Small intestine (tissue), 16 donors: ENCODE results near the gene ZNF549. TPM values are rescaled to one million over a fixed set of nuclear protein-coding genes. Genes with fewer than 3 reads are reported as not detected.
"Not testable (repeated sequence)": the region's sequence is repeated elsewhere in the genome, so short reads cannot be mapped to it uniquely, and the experiment has no call there.

Source experiments
- DNase-seq, 2 donors: peaks; one replicate each; pipeline versions ENCODE4 v3.0.0 to v3.0.0-alpha.2; 2013
- FAIRE-seq: peaks from 2 replicates; lab custom pipeline; 2012; peaks lifted over from hg19 to GRCh38; lab: Jason Lieb, UNC
- H3K27ac ChIP-seq, 3 donors: one replicate each; pipeline ENCODE4 v1.5.1; 2013; ENCODE audit warnings: low read length in 2 of 3, mild to moderate bottlenecking in 2 of 3, control low read depth in 1 of 3, inconsistent platforms in 1 of 3, low read depth in 1 of 3, moderate library complexity in 1 of 3
- H3K27me3 ChIP-seq, 3 donors: one replicate each; pipeline ENCODE4 v1.6.1; 2013; ENCODE audit warnings: low read length in 3 of 3, inconsistent platforms in 1 of 3; ENCODE audit not compliant: control insufficient read depth in 3 of 3, insufficient read depth in 3 of 3
- H3K36me3 ChIP-seq, 3 donors: one replicate each; pipeline ENCODE4 v1.6.1; 2013; ENCODE audit warnings: low read length in 3 of 3, inconsistent platforms in 1 of 3, low read depth in 1 of 3, mild to moderate bottlenecking in 1 of 3, moderate library complexity in 1 of 3; ENCODE audit not compliant: control insufficient read depth in 3 of 3, insufficient read depth in 2 of 3
- H3K4me1 ChIP-seq, 3 donors: one replicate each; pipeline ENCODE4 v1.6.1; 2013; ENCODE audit warnings: low read length in 2 of 3, inconsistent platforms in 1 of 3, low read depth in 1 of 3, mild to moderate bottlenecking in 1 of 3, moderate library complexity in 1 of 3; ENCODE audit not compliant: control insufficient read depth in 3 of 3, insufficient read depth in 2 of 3
- H3K4me3 ChIP-seq, 3 donors: one replicate each; pipeline ENCODE4 v1.5.1; 2013; ENCODE audit warnings: low read length in 3 of 3, control low read depth in 1 of 3, inconsistent platforms in 1 of 3, low read depth in 1 of 3, mild to moderate bottlenecking in 1 of 3, moderate library complexity in 1 of 3
- H3K9me3 ChIP-seq, 2 donors: one replicate each; pipeline ENCODE4 v1.6.1; 2013; ENCODE audit warnings: low read depth in 1 of 2, low read length in 1 of 2; ENCODE audit not compliant: control insufficient read depth in 2 of 2, insufficient read depth in 1 of 2
- WGBS, 3 donors: extraction: QIAGEN DNeasy Blood & Tissue Kit; methylation state at CpG; one replicate each; pipeline ENCODE4 v1.1.7; 2013; 5-methylcytosine and 5-hydroxymethylcytosine counted together
- long read RNA-seq, 10 donors: transcript quantifications; one replicate each; lab custom pipeline, GENCODE V29; 2026
- polyA plus RNA-seq, 4 donors: library from polyadenylated mRNA; stranded (reverse) in 3 of 4; unstranded in 1 of 4; fragments of 200-250 nt in 3 of 4; fragments of 120-200 nt in 1 of 4; gene quantifications; one replicate each; pipeline versions ENCODE4 v1.2.1 to v1.2.3, GENCODE V29; 2013
- donor health status: healthy with polysubstance abuse.
- donor health status: control.
- donor health status: control.
- donor health status: Bipolar disorder and iron deficiency.
- donor health status: healthy.

ZNF549 gene
- polyA plus RNA-seq, result 10 to 100 TPM in 1 of 4 donors, 1 to 10 TPM in 2, under 1 TPM in 1; 0.89 to 11.5 (median 1.7) TPM
- long read RNA-seq, donor 1, full-length matches to known transcripts, result 4 of 23 reads
- long read RNA-seq, donor 1, partial matches to known transcripts, result 14 of 23 reads
- long read RNA-seq, donor 1, other reads (novel, unspliced or antisense), result 5 of 23 reads
- long read RNA-seq, donor 2, full-length matches to known transcripts, result 1 of 1 reads
- long read RNA-seq, donor 2, partial matches to known transcripts, result 0 of 1 reads
- long read RNA-seq, donor 2, other reads (novel, unspliced or antisense), result 0 of 1 reads
- long read RNA-seq, donor 3, result 0 reads
- long read RNA-seq, donor 4, result 0 reads
- long read RNA-seq, donor 5, result 0 reads
- long read RNA-seq, donor 6, full-length matches to known transcripts, result 3 of 3 reads
- long read RNA-seq, donor 6, partial matches to known transcripts, result 0 of 3 reads
- long read RNA-seq, donor 6, other reads (novel, unspliced or antisense), result 0 of 3 reads
- long read RNA-seq, donor 7, full-length matches to known transcripts, result 2 of 8 reads
- long read RNA-seq, donor 7, partial matches to known transcripts, result 0 of 8 reads
- long read RNA-seq, donor 7, other reads (novel, unspliced or antisense), result 6 of 8 reads
- long read RNA-seq, donor 8, result 0 reads
- long read RNA-seq, donor 9, result 0 reads
- long read RNA-seq, donor 10, full-length matches to known transcripts, result 3 of 14 reads
- long read RNA-seq, donor 10, partial matches to known transcripts, result 5 of 14 reads
- long read RNA-seq, donor 10, other reads (novel, unspliced or antisense), result 6 of 14 reads

GRCh38 chr19:57527136-57527881 lies at the start of gene ZNF549:
Gene ZNF549, plus strand, starts transcription at chr19:57527356. Its CDS starts 218 bp downstream, at chr19:57527574.
- DNase-seq (peak; percentile 90 to 95), FAIRE-seq (no peak)
- no peaks in the 10 kb centered on the region for H3K27me3 ChIP-seq
- peak within 1 kb of the TSS; percentile 69 to 81 (median 78) for H3K27ac ChIP-seq
- peaks cover 0 to 3% (median 0%) of the 10 kb centered on the region in 3 donors for H3K4me1 ChIP-seq
- peak within 1 kb of the TSS; percentile 67 to 99 (median 79) for H3K4me3 ChIP-seq
- 1 to 4% (median 3%) methylated on average over 64 of the region's 64 CpGs for WGBS, 3 donors
- peaks cover 0 to 22% of the 10 kb centered on the region in 2 donors for H3K9me3 ChIP-seq
- H3K36me3 ChIP-seq, result peaks cover 5 to 8% (median 7%) of the 10 kb centered on the region in 3 donors

- H3K36me3 ChIP-seq, result peaks cover 0 to 24% (median 9%) of the 10 kb centered on the region in 3 donors
- not testable (repeated sequence) for H3K27me3 ChIP-seq, H3K4me1 ChIP-seq, FAIRE-seq
- peak within 1 kb of the TSS; percentile 55 to 94 (median 89) for H3K4me3 ChIP-seq
- DNase-seq, result peak; percentile 93 to 97
- peak within 1 kb of the TSS; percentile 74 to 81 (median 78) for H3K27ac ChIP-seq
- H3K9me3 ChIP-seq, result peaks cover 0 to 29% of the 10 kb centered on the region in 2 donors
- 1 to 2% (median 1%) methylated on average over 53 to 59 of the region's 69 CpGs for WGBS, 3 donors
These were observed 39.5 kb upstream of the ZNF549 start, which contains the start of gene ZNF419 for GRCh38 chr19:57487477-57488298. Gene ZNF419, plus strand, starts transcription at chr19:57487750. Its CDS starts 201 bp downstream, at chr19:57487951.

- H3K4me1 ChIP-seq, H3K27ac ChIP-seq, H3K27me3 ChIP-seq, DNase-seq, FAIRE-seq: not testable (repeated sequence)
- peaks cover 0 to 31% of the 10 kb centered on the region in 2 donors for H3K9me3 ChIP-seq
- peak overlapping the region in 1 of 3 donors; percentile 13 for H3K4me3 ChIP-seq
- H3K36me3 ChIP-seq, result peaks cover 0 to 27% (median 11%) of the 10 kb centered on the region in 3 donors
- WGBS, 3 donors, result no CpG with 5 or more reads among the region's 1 CpG
These were observed 38.9 kb upstream of the ZNF549 start for GRCh38 chr19:57488299-57488644.

GRCh38 chr19:57499332-57499679 lies 27.9 kb upstream of the ZNF549 start:
- H3K9me3 ChIP-seq, result peaks cover 0 to 34% of the 10 kb centered on the region in 2 donors
- H3K27me3 ChIP-seq, H3K4me1 ChIP-seq, H3K4me3 ChIP-seq, FAIRE-seq, DNase-seq, H3K27ac ChIP-seq: not testable (repeated sequence)
- H3K36me3 ChIP-seq, result peaks cover 2 to 21% (median 4%) of the 10 kb centered on the region in 3 donors

- peaks cover 5 to 20% (median 6%) of the 10 kb centered on the region in 3 donors for H3K36me3 ChIP-seq
- peak; percentile 94 to 98 for DNase-seq
- not testable (repeated sequence) for H3K4me1 ChIP-seq, FAIRE-seq, H3K27me3 ChIP-seq
- H3K4me3 ChIP-seq, result peak within 1 kb of the TSS; percentile 68 to 76 (median 73)
- peaks cover 0 to 36% of the 10 kb centered on the region in 2 donors for H3K9me3 ChIP-seq
- H3K27ac ChIP-seq, result peak within 1 kb of the TSS; percentile 77 to 90 (median 79)
- 0 to 1% (median 1%) methylated on average over 47 to 61 of the region's 69 CpGs for WGBS, 3 donors
These were observed 27.3 kb upstream of the ZNF549 start, which contains the start of gene ZNF773 for GRCh38 chr19:57499680-57500395. Gene ZNF773, plus strand, starts transcription at chr19:57499938. Its CDS starts 143 bp downstream, at chr19:57500081.

- peaks cover 0 to 37% of the 10 kb centered on the region in 2 donors for H3K9me3 ChIP-seq
These were observed 26.8 kb upstream of the ZNF549 start for GRCh38 chr19:57500400-57500799.

GRCh38 chr19:57506163-57506562 lies 21.0 kb upstream of the ZNF549 start:
- peaks cover 0 to 56% of the 10 kb centered on the region in 2 donors for H3K9me3 ChIP-seq
- DNase-seq, result no peak
- H3K27me3 ChIP-seq, result no peaks in the 10 kb centered on the region
- 74 to 92% (median 88%) methylated on average over 4 of the region's 4 CpGs for WGBS, 3 donors
- no peak overlapping the region for H3K4me3 ChIP-seq
- H3K36me3 ChIP-seq, result peaks cover 24 to 37% (median 26%) of the 10 kb centered on the region in 3 donors
- FAIRE-seq, result no peak
- H3K4me1 ChIP-seq, result no peaks in the 10 kb centered on the region
- no peak overlapping the region for H3K27ac ChIP-seq

More at GRCh38 chr19:57500400-57500799, 26.8 kb upstream of the ZNF549 start:
- not testable (repeated sequence) for DNase-seq, FAIRE-seq, H3K27ac ChIP-seq, H3K27me3 ChIP-seq, H3K4me1 ChIP-seq
- H3K4me3 ChIP-seq, result peak overlapping the region in 2 of 3 donors; percentile 18 to 30
- 0 to 13% (median 13%) methylated on average over 1 of the region's 4 CpGs for WGBS, 3 donors
- peaks cover 8 to 23% (median 8%) of the 10 kb centered on the region in 3 donors for H3K36me3 ChIP-seq
